ENCODE results near the gene PIP4K2C. TPM values are rescaled to one million over a fixed set of nuclear protein-coding genes. Genes with fewer than 3 reads are reported as not detected.

The PIP4K2C gene
- total RNA-seq, result 10 to 100 TPM; 17.1 to 18.5 TPM

GRCh38 chr12:57590864-57591781 lies at the start of gene PIP4K2C:
PIP4K2C (plus strand) TSS chr12:57591192; CDS start chr12:57591290, 98 bp downstream.
- H3K4me1 Mint-ChIP-seq, result peaks cover 18% of the 10 kb centered on the region
- peaks cover 3% of the 10 kb centered on the region for H3K36me3 Mint-ChIP-seq
- no peaks in the 10 kb centered on the region for H3K27me3 Mint-ChIP-seq
- peak; percentile 87 for DNase-seq
- H3K27ac Mint-ChIP-seq, result peak within 1 kb of the TSS; percentile 73
- H3K9me3 Mint-ChIP-seq, result no peaks in the 10 kb centered on the region
- peak within 1 kb of the TSS; percentile 85 for H3K4me3 Mint-ChIP-seq

- no peak for DNase-seq
- no peak overlapping the region for H3K27ac Mint-ChIP-seq
- H3K4me3 Mint-ChIP-seq, result no peak overlapping the region
- no peaks in the 10 kb centered on the region for H3K9me3 Mint-ChIP-seq
- no peaks in the 10 kb centered on the region for H3K27me3 Mint-ChIP-seq
- peaks cover 28% of the 10 kb centered on the region for H3K4me1 Mint-ChIP-seq
- H3K36me3 Mint-ChIP-seq, result peaks cover 9% of the 10 kb centered on the region
Measured at GRCh38 chr12:57541717-57542116, 49.3 kb upstream of the PIP4K2C start.

GRCh38 chr12:57543581-57543980 lies 47.4 kb upstream of the PIP4K2C start:
- Mint-ChIP-seq H3K9me3 (no peaks in the 10 kb centered on the region), H3K36me3 (peaks cover 9% of the 10 kb centered on the region), H3K27me3 (peaks cover 2% of the 10 kb centered on the region), H3K4me1 (peaks cover 34% of the 10 kb centered on the region), H3K27ac (no peak overlapping the region), H3K4me3 (no peak overlapping the region)
- no peak for DNase-seq

- peak overlapping the region; percentile 91 for H3K27ac Mint-ChIP-seq
- H3K9me3 Mint-ChIP-seq, result no peaks in the 10 kb centered on the region
- peak overlapping the region; percentile 95 for H3K4me3 Mint-ChIP-seq
- peaks cover 6% of the 10 kb centered on the region for H3K27me3 Mint-ChIP-seq
- peaks cover 9% of the 10 kb centered on the region for H3K36me3 Mint-ChIP-seq
- DNase-seq, result no peak
- H3K4me1 Mint-ChIP-seq, result peaks cover 40% of the 10 kb centered on the region
Measured at GRCh38 chr12:57545809-57546437, 45.1 kb upstream of the PIP4K2C start.

GRCh38 chr12:57546438-57547287 lies 44.3 kb upstream of the PIP4K2C start, which contains the start of gene DCTN2:
DCTN2 (minus strand) TSS chr12:57547192; CDS start chr12:57547063, 129 bp downstream.
- Mint-ChIP-seq H3K27me3 (peaks cover 6% of the 10 kb centered on the region), H3K9me3 (no peaks in the 10 kb centered on the region), H3K27ac (peak within 1 kb of the TSS; percentile 91), H3K4me1 (peaks cover 42% of the 10 kb centered on the region), H3K4me3 (peak within 1 kb of the TSS; percentile 95), H3K36me3 (peaks cover 9% of the 10 kb centered on the region)
- peak; percentile 96 for DNase-seq

GRCh38 chr12:57547288-57548012 lies 43.5 kb upstream of the PIP4K2C start:
- Mint-ChIP-seq H3K4me1 (peaks cover 42% of the 10 kb centered on the region), H3K27ac (peak overlapping the region; percentile 61), H3K4me3 (peak overlapping the region; percentile 95), H3K9me3 (no peaks in the 10 kb centered on the region), H3K27me3 (peaks cover 6% of the 10 kb centered on the region), H3K36me3 (peaks cover 9% of the 10 kb centered on the region)
- no peak for DNase-seq

GRCh38 chr12:57548013-57548315 lies 43.0 kb upstream of the PIP4K2C start:
- no peak for DNase-seq
- no peak overlapping the region for H3K27ac Mint-ChIP-seq
- H3K4me1 Mint-ChIP-seq, result peaks cover 42% of the 10 kb centered on the region
- no peak overlapping the region for H3K4me3 Mint-ChIP-seq
- peaks cover 6% of the 10 kb centered on the region for H3K27me3 Mint-ChIP-seq
- peaks cover 9% of the 10 kb centered on the region for H3K36me3 Mint-ChIP-seq
- H3K9me3 Mint-ChIP-seq, result no peaks in the 10 kb centered on the region

GRCh38 chr12:57548488-57548887 lies 42.5 kb upstream of the PIP4K2C start:
- H3K4me1 Mint-ChIP-seq, result peaks cover 42% of the 10 kb centered on the region
- DNase-seq, result no peak
- no peak overlapping the region for H3K4me3 Mint-ChIP-seq

GRCh38 chr12:57549203-57549908 lies 41.6 kb upstream of the PIP4K2C start:
- peaks cover 36% of the 10 kb centered on the region for H3K4me1 Mint-ChIP-seq
- H3K36me3 Mint-ChIP-seq, result peaks cover 9% of the 10 kb centered on the region
- peaks cover 6% of the 10 kb centered on the region for H3K27me3 Mint-ChIP-seq
- H3K27ac Mint-ChIP-seq, result no peak overlapping the region
- no peak for DNase-seq
- peak overlapping the region; percentile 82 for H3K4me3 Mint-ChIP-seq
- no peaks in the 10 kb centered on the region for H3K9me3 Mint-ChIP-seq

More at GRCh38 chr12:57548488-57548887, 42.5 kb upstream of the PIP4K2C start:
- Mint-ChIP-seq H3K27me3 (peaks cover 6% of the 10 kb centered on the region), H3K9me3 (no peaks in the 10 kb centered on the region), H3K27ac (no peak overlapping the region), H3K36me3 (peaks cover 9% of the 10 kb centered on the region)

- Mint-ChIP-seq H3K36me3 (peaks cover 8% of the 10 kb centered on the region), H3K9me3 (no peaks in the 10 kb centered on the region), H3K27me3 (peaks cover 6% of the 10 kb centered on the region), H3K4me3 (peak within 1 kb of the TSS; percentile 82), H3K4me1 (peaks cover 31% of the 10 kb centered on the region), H3K27ac (no peak within 1 kb of the TSS)
- DNase-seq, result peak; percentile 79
Measured at GRCh38 chr12:57549909-57550640, 40.9 kb upstream of the PIP4K2C start, which contains the start of gene KIF5A. KIF5A (plus strand) TSS chr12:57550044; CDS start chr12:57550272, 228 bp downstream.

GRCh38 chr12:57550641-57551549 lies 40.1 kb upstream of the PIP4K2C start:
- H3K9me3 Mint-ChIP-seq, result no peaks in the 10 kb centered on the region
- no peak overlapping the region for H3K27ac Mint-ChIP-seq

GRCh38 chr12:57551637-57552305 lies 39.2 kb upstream of the PIP4K2C start:
- no peaks in the 10 kb centered on the region for H3K36me3 Mint-ChIP-seq
- H3K4me3 Mint-ChIP-seq, result no peak overlapping the region
- H3K4me1 Mint-ChIP-seq, result peaks cover 19% of the 10 kb centered on the region
- H3K27me3 Mint-ChIP-seq, result peaks cover 6% of the 10 kb centered on the region
- DNase-seq, result no peak
- no peaks in the 10 kb centered on the region for H3K9me3 Mint-ChIP-seq
- H3K27ac Mint-ChIP-seq, result no peak overlapping the region

More at GRCh38 chr12:57550641-57551549, 40.1 kb upstream of the PIP4K2C start:
- peaks cover 2% of the 10 kb centered on the region for H3K36me3 Mint-ChIP-seq
- no peak for DNase-seq
- H3K4me3 Mint-ChIP-seq, result peak overlapping the region; percentile 82
- peaks cover 24% of the 10 kb centered on the region for H3K4me1 Mint-ChIP-seq
- H3K27me3 Mint-ChIP-seq, result peaks cover 6% of the 10 kb centered on the region
